PC-3 (cell line): ENCODE results near the gene SYCE1.
"Not testable (repeated sequence)": the region's sequence is repeated elsewhere in the genome, so short reads cannot be mapped to it uniquely, and the experiment has no call there.

Source experiments
- EZH2 ChIP-seq: fragments of 300-600 bp; sonication (generic); IDR thresholded peaks from one replicate; pipeline ENCODE4 v1.6.1; 2017; ENCODE audit warnings: antibody characterized with exemption, mild to moderate bottlenecking, low read length; ENCODE audit not compliant: unreplicated experiment
- EZH2phosphoT487 ChIP-seq: fragments of 300-600 bp; sonication (generic); IDR thresholded peaks from 2 replicates; pipeline ENCODE4 v1.6.1; 2018; ENCODE audit warnings: mild to moderate bottlenecking, antibody characterized with exemption, low read length, borderline replicate concordance
- TF ChIP-seq, protein P1 (sequence below): fragments of 300-600 bp; sonication (generic); conservative IDR thresholded peaks from 2 replicates; pipeline ENCODE4 v1.5.1; 2017; ENCODE audit warnings: antibody characterized with exemption, low read depth, mild to moderate bottlenecking, low read length

DNA sequence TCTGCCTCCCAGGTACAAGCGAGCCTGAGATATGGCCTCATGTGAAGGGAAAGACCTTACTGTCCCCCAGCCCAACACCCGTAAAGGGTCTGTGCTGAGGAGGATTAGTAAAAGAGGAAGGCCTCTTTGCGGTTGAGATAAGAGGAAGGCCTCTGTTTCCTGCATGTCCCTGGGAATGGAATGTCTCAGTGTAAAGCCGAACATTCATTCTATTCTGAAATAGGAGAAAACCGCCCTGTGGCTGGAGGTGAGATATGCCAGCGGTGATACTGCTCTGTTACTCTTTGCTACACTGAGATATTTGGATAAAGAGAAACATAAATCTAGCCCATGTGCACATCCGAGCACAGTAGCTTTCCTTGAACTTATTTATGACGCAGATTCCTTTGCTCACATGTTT, 34.5 kb upstream of the SYCE1 start:
- TF ChIP-seq, protein P1, sequence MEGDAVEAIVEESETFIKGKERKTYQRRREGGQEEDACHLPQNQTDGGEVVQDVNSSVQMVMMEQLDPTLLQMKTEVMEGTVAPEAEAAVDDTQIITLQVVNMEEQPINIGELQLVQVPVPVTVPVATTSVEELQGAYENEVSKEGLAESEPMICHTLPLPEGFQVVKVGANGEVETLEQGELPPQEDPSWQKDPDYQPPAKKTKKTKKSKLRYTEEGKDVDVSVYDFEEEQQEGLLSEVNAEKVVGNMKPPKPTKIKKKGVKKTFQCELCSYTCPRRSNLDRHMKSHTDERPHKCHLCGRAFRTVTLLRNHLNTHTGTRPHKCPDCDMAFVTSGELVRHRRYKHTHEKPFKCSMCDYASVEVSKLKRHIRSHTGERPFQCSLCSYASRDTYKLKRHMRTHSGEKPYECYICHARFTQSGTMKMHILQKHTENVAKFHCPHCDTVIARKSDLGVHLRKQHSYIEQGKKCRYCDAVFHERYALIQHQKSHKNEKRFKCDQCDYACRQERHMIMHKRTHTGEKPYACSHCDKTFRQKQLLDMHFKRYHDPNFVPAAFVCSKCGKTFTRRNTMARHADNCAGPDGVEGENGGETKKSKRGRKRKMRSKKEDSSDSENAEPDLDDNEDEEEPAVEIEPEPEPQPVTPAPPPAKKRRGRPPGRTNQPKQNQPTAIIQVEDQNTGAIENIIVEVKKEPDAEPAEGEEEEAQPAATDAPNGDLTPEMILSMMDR = not testable (repeated sequence)
- not testable (repeated sequence) for TF ChIP-seq EZH2, EZH2phosphoT487
